ENCODE measurements around the gene EIF5A2. TPM values are rescaled to one million over a fixed set of nuclear protein-coding genes. Genes with fewer than 3 reads are reported as not detected.
A peak's percentile ranks its signal among the peaks of the same experiment; 100 is the strongest.

Gene EIF5A2
- total RNA-seq, 4 donors from 2014 or later = 4.3 to 10.4 (median 7.8) TPM

DNA sequence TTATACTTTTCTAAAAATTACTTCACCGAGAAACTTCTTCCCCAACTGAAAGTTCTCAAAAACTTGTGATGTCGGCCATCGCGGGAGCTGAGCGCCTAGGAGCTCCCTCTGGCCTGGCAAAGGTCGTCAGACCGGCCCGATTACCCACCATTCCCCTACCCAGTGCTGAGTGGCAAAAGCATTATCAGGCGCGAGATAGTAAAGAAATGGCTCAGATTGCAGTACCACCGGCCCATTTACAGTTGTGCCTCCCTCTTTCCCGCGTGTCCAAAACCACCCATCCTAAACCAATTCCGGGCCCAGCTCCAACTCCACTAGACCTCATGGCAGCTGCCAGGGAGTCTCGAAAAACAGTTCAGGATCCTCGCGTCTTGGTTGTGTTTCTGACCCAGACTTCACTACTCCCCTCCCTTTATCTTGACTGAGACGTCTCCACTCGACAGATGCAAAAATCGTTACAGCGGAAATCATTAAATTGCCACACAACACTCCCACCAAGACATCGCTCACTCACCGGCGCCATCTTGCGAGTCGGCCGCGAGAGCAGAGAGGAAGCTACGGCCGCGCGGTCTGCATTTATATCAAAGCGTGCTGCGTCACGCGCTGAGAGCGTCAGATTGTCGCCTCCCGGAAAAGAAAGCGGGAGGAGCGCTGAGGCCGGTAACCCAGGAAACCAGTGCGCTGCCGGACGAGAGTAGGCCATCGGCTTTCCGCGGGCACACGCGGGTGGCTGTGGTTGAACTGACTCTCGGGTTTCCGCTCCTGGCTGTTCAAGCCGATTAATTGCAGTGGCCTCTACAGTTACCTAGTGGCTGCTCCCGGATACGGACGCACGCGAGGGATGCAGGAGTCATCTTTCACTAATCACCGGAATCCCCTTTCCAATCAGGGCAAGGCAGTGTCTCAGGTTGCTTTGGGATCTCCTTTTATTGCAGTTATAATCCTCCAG lies 38.5 kb downstream of the EIF5A2 start, which contains the start of gene RPL22L1:
TSS of gene RPL22L1 (minus strand) at position 551 of the 949 bp plus-strand sequence. CDS start at position 523, 28 bp downstream.
- ATAC-seq (ENCODE audit: low FRiP score) (peak; percentile 95), DNase-seq (ENCODE audit: low spot score) (peak; percentile 77)
- TF ChIP-seq, protein P1, sequence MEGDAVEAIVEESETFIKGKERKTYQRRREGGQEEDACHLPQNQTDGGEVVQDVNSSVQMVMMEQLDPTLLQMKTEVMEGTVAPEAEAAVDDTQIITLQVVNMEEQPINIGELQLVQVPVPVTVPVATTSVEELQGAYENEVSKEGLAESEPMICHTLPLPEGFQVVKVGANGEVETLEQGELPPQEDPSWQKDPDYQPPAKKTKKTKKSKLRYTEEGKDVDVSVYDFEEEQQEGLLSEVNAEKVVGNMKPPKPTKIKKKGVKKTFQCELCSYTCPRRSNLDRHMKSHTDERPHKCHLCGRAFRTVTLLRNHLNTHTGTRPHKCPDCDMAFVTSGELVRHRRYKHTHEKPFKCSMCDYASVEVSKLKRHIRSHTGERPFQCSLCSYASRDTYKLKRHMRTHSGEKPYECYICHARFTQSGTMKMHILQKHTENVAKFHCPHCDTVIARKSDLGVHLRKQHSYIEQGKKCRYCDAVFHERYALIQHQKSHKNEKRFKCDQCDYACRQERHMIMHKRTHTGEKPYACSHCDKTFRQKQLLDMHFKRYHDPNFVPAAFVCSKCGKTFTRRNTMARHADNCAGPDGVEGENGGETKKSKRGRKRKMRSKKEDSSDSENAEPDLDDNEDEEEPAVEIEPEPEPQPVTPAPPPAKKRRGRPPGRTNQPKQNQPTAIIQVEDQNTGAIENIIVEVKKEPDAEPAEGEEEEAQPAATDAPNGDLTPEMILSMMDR (IDR thresholded peaks at IDR 0.05) = no peak

DNA sequence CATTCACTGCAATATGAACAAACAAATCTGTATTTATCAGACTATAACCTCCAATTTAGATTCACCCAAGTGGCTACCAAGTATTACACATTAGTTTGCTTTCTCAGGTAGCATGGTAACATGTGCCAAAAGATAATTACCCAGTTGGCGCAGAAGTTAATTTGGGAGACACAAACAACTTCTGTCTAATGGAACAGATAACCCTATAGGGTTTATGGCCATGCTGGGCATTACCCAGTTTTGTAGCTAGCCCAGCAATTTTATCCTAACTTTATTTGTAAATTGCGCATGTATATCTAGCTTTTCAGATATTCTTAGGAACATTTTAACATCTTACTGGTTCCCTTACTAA lies 39.2 kb downstream of the EIF5A2 start:
- ATAC-seq (ENCODE audit: low FRiP score) (no peak), DNase-seq (ENCODE audit: low spot score) (no peak)
- TF ChIP-seq, protein P1 (IDR thresholded peaks at IDR 0.05) = no peak

DNA sequence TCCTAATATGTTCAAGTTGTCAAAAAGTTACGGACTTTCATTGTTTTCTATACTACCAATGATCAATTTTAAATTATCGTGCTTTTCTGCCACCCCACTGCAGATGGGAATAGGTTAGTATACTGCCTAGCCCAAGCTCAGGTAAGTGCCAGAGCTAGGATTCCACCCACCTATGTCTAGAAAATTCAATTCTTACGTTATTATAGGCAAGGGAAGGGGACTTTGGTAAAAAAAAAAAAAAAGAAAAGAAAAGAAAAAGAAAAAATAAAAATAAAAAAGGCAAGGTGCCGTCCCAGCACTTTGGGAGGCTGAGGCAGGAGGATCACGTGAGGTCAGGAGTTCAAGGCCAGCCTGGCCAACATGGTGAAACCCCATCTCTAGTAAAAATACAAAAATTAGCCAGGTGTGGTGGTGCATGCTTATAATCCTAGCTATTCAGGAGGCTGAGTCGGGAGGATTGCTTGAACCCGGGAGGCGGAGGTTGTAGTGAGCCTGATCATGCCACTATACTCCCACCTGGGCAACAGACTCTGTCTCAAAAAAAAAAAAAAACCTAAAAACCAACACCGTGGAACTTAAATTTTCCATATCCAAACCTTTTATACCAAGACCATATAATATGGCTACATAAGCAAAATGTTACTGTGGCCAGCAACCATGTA lies 39.7 kb downstream of the EIF5A2 start:
- no peak for ATAC-seq (ENCODE audit: low FRiP score)
- DNase-seq (ENCODE audit: low spot score) = no peak
- TF ChIP-seq, protein P1 (IDR thresholded peaks at IDR 0.05) = no peak

DNA sequence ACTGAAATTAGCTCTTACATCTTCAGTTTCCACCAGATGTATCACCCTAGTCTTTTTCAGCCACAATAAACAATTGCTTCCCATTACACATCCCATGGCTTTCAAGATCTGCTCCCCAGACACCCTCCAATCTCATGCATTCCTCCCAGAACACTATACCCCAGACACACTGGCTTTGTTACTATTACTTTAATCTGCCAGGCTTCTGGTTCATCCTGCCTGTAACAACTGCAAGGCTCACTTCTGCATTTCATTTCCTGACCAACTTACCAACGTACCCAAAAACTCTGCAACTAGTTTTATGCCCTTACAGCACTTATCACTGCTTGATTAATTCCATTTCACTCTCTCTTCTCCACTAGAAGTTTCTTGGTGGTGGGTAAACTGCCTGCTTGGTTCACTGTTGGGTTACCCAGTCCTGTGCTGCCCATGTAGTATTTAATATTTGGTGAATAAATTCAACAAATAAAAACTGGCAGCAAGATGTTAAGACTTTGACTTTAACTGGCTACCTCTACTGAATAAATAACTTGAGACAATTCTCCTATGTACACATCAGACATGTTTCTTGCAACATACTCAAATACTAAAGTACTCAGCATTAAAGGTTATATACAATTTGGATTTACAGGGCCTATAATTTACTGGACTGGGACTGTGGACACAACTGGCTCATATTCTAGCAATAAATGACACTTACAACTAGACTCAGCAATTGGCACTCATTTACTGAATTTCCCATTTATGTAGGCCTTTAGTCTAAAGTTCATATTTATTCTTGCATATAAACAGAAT lies 41.1 kb downstream of the EIF5A2 start:
- no peak for ATAC-seq (ENCODE audit: low FRiP score)
- no peak for DNase-seq (ENCODE audit: low spot score)
- TF ChIP-seq, protein P1 (IDR thresholded peaks at IDR 0.05) = no peak

DNA sequence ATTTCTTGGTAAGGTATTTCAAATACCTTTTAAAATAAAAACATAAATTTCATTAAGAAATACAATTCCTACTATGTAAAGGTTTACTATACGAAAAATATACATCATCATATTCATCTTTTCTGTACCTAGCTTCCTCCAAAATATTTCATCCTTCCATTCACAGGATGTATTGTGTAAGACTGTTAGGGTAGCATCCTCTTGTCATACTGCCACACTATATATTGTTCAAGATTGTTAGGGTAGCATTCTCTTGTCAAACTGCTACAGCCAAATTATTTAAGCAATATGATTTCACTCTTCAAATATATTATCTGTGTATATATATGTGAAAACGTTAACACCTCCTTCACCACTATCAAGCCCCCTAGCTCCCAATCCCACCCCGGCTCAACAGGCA lies 41.9 kb downstream of the EIF5A2 start:
- DNase-seq (ENCODE audit: low spot score) = no peak
- no peak for ATAC-seq (ENCODE audit: low FRiP score)
- TF ChIP-seq, protein P1 (IDR thresholded peaks at IDR 0.05) = no peak

DNA sequence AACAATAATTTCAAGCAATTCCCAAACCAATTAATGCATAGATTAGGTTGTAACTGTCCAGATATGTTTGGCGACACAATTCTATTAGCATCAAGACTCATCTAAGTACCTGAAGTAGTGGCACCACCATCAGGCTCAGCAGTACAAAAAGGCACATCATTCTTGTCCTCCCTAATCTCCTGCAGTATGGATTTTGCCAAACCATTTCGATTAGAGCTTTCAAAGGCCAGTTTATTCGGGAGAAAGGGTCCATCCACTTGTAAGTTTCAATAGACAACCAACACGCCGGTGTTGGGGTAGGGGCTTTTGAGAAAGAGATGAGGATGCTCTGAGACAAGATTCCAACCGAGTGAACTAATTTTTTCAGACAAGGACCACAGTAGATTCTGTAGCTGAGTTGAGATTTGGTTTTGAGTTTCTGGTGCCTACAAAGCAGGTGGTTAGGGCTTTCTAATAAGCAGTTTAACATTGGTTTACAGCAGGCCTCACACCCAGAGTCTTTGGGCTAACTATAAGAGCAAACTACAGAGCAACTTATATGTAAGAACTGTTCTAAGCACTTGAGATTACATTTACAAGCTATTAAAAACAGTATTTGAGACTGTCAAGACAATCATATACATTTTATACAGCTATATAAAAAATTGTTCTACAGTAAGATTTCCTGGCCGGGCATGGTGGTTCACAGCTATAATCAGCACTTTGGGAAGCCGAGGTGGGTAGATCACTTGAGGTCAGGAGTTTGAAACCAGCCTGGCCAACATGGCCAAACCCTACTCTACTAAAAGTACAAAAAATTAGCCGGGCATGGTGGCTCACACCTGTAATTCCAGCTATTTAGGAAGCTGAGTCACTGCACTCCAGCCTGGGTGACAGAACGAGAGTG lies 43.0 kb downstream of the EIF5A2 start:
- no peak for DNase-seq (ENCODE audit: low spot score)
- ATAC-seq (ENCODE audit: low FRiP score) = no peak
- TF ChIP-seq, protein P1 (IDR thresholded peaks at IDR 0.05) = no peak

All from omental fat pad (tissue), 4 donors.